MG63 (cell line): ENCODE results near the gene DAD1. TPM values are rescaled to one million over a fixed set of nuclear protein-coding genes. Genes with fewer than 3 reads are reported as not detected.

Source experiments
- DNase-seq: peaks from one replicate; pipeline ENCODE4 v3.0.0-alpha.2; 2020
- H3K27me3 ChIP-seq: fragments of 250-450 bp; sonication (Bioruptor Pico); 2 replicates; pipeline ENCODE4 v1.5.1; 2020; ENCODE audit warnings: mild to moderate bottlenecking, moderate library complexity
- H3K36me3 ChIP-seq: fragments of 250-450 bp; sonication (Bioruptor Pico); 2 replicates; pipeline ENCODE4 v1.5.1; 2020; ENCODE audit warnings: mild to moderate bottlenecking, moderate library complexity
- H3K4me3 ChIP-seq: fragments of 250-450 bp; sonication (Bioruptor Pico); 2 replicates; pipeline ENCODE4 v1.5.1; 2020; ENCODE audit warnings: mild to moderate bottlenecking, moderate library complexity
- H3K9me3 ChIP-seq: fragments of 250-450 bp; sonication (Bioruptor Pico); 2 replicates; pipeline ENCODE4 v1.5.1; 2020; ENCODE audit warnings: mild to moderate bottlenecking, moderate library complexity
- total RNA-seq: library from RNA; depleted of rRNA; stranded (reverse); fragments of >200 nt; shearing (Covaris generic); gene quantifications from 2 replicates; pipeline ENCODE4 v1.2.3, GENCODE V29; 2014; ENCODE audit warnings: low replicate concordance; rRNA removed

Gene DAD1
- total RNA-seq, 1 experiment from 2014 or later: 292 TPM

- DNase-seq: no peak
- H3K36me3 ChIP-seq: no peaks in the 10 kb centered on the region
- no peak overlapping the region for H3K4me3 ChIP-seq
- no peaks in the 10 kb centered on the region for H3K9me3 ChIP-seq
- no peaks in the 10 kb centered on the region for H3K27me3 ChIP-seq
These were observed 67.4 kb downstream of the DAD1 start for GRCh38 chr14:22521449-22522239.

GRCh38 chr14:22520796-22521195 is 68.2 kb downstream of the DAD1 start:
- H3K4me3 ChIP-seq: no peak overlapping the region
- no peak for DNase-seq
- H3K36me3 ChIP-seq: no peaks in the 10 kb centered on the region
- no peaks in the 10 kb centered on the region for H3K27me3 ChIP-seq
- H3K9me3 ChIP-seq: no peaks in the 10 kb centered on the region

GRCh38 chr14:22519877-22520685 is 68.9 kb downstream of the DAD1 start:
- Histone ChIP-seq H3K36me3 (no peaks in the 10 kb centered on the region), H3K9me3 (no peaks in the 10 kb centered on the region), H3K4me3 (no peak overlapping the region), H3K27me3 (no peaks in the 10 kb centered on the region)
- DNase-seq: no peak

- no peak for DNase-seq
- Histone ChIP-seq H3K9me3 (no peaks in the 10 kb centered on the region), H3K4me3 (no peak overlapping the region), H3K27me3 (no peaks in the 10 kb centered on the region), H3K36me3 (no peaks in the 10 kb centered on the region)
These were observed 71.0 kb downstream of the DAD1 start for GRCh38 chr14:22518073-22518472.

- no peak for DNase-seq
- no peak overlapping the region for H3K4me3 ChIP-seq
- no peaks in the 10 kb centered on the region for H3K36me3 ChIP-seq
- no peaks in the 10 kb centered on the region for H3K27me3 ChIP-seq
- no peaks in the 10 kb centered on the region for H3K9me3 ChIP-seq
These were observed 71.8 kb downstream of the DAD1 start for GRCh38 chr14:22517117-22517720.

GRCh38 chr14:22515929-22516328 is 73.1 kb downstream of the DAD1 start:
- no peaks in the 10 kb centered on the region for H3K36me3 ChIP-seq

More at GRCh38 chr14:22515929-22516328, 73.1 kb downstream of the DAD1 start:
- no peak overlapping the region for H3K4me3 ChIP-seq
- H3K9me3 ChIP-seq: no peaks in the 10 kb centered on the region
- H3K27me3 ChIP-seq: no peaks in the 10 kb centered on the region
- DNase-seq: no peak

Other genes with a start within 250 kb of the DAD1 start
- 0.89 and 15.5 TPM in 2 replicates for gene ABHD4, start 9.1 kb upstream of the DAD1 start, total RNA-seq
- gene OR6J1, start 55.1 kb upstream of the DAD1 start, total RNA-seq: not detected in 2 replicates
- 47.3 and 67.5 TPM in 2 replicates for gene OXA1L, start 177.5 kb upstream of the DAD1 start, total RNA-seq
- gene SLC7A7, start 226.2 kb upstream of the DAD1 start, total RNA-seq: 4.0 TPM in 1 of 2 replicates, not detected in the other
- 22.1 and 92.8 TPM in 2 replicates for gene MRPL52, start 240.7 kb upstream of the DAD1 start, total RNA-seq
- 85.2 and 124 TPM in 2 replicates for gene MMP14, start 247.4 kb upstream of the DAD1 start, total RNA-seq